DND-41 (cell line): ENCODE data around the gene KAT6B.

Source experiments
- ATAC-seq: fragments of 200-7000 bp; cut with Tn5 transposase; 3 replicates; pipeline ENCODE4 v1.9.1; 2021; ENCODE audit warnings: low read depth; ENCODE audit not compliant: insufficient read depth
- DNase-seq: peaks from one replicate; pipeline ENCODE4 v3.0.0-alpha.2; 2020
- H2AFZ ChIP-seq: 2 replicates; pipeline ENCODE4 v1.6.0; 2012; ENCODE audit warnings: low read depth, low read length
- H3K27ac ChIP-seq: 2 replicates; pipeline ENCODE4 v1.5.1; 2012; ENCODE audit warnings: low read length, inconsistent platforms
- H3K27me3 ChIP-seq: fragments of 200-600 bp; sonication (generic); 2 replicates; pipeline ENCODE4 v1.6.0; 2012; ENCODE audit warnings: low read length, mild to moderate bottlenecking, inconsistent platforms; ENCODE audit not compliant: insufficient read depth, poor library complexity
- H3K36me3 ChIP-seq: 2 replicates; pipeline ENCODE4 v1.5.1; 2012; ENCODE audit warnings: low read length, inconsistent platforms; ENCODE audit not compliant: insufficient read depth
- H3K4me1 ChIP-seq: 2 replicates; pipeline ENCODE4 v1.5.1; 2012; ENCODE audit warnings: mild to moderate bottlenecking, low read length; ENCODE audit not compliant: insufficient read depth
- H3K4me2 ChIP-seq: 2 replicates; pipeline ENCODE4 v1.6.0; 2012; ENCODE audit warnings: mild to moderate bottlenecking, moderate library complexity, low read length, inconsistent platforms; ENCODE audit not compliant: insufficient read depth
- H3K4me3 ChIP-seq, 2 experiments: fragments of 200-600 bp in 1 of 2; shearing (Covaris generic) in 1 of 2; 2 replicates each; pipeline ENCODE4 v1.5.1; 2012 to 2016; ENCODE audit warnings: inconsistent platforms in 2 of 2, low read length in 2 of 2, mild to moderate bottlenecking in 2 of 2, low read depth in 1 of 2, moderate library complexity in 1 of 2
- H3K79me2 ChIP-seq: 2 replicates; pipeline ENCODE4 v1.6.0; 2012; ENCODE audit warnings: low read length, inconsistent platforms; ENCODE audit not compliant: insufficient read depth
- H3K9ac ChIP-seq: 2 replicates; pipeline ENCODE4 v1.6.0; 2012; ENCODE audit warnings: low read depth, mild to moderate bottlenecking, inconsistent platforms, low read length, moderate library complexity
- H3K9me3 ChIP-seq: 2 replicates; pipeline ENCODE4 v1.5.1; 2012; ENCODE audit warnings: low read length, moderate library complexity, mild to moderate bottlenecking, inconsistent platforms; ENCODE audit not compliant: insufficient read depth, severe bottlenecking
- H4K20me1 ChIP-seq: 2 replicates; pipeline ENCODE4 v1.6.0; 2012; ENCODE audit warnings: low read length; ENCODE audit not compliant: insufficient read depth
- EZH2 ChIP-seq: IDR thresholded peaks from 3 replicates; pipeline ENCODE4 v1.6.1; 2012; ENCODE audit warnings: borderline replicate concordance, low read depth, mild to moderate bottlenecking, moderate library complexity, low read length, inconsistent platforms; ENCODE audit not compliant: severe bottlenecking
- TF ChIP-seq, protein P1 (sequence below): IDR thresholded peaks from 2 replicates; pipeline ENCODE4 v1.5.1; 2012; ENCODE audit warnings: borderline replicate concordance, low read length, moderate library complexity, mild to moderate bottlenecking; ENCODE audit not compliant: poor library complexity, severe bottlenecking; ENCODE audit errors: extremely low read depth

The KAT6B gene

GRCh38 chr10:75029420-75029819 lies 203.0 kb downstream of the KAT6B start:
- DNase-seq (no peak), ATAC-seq (no peak)
- no peak overlapping the region for H3K9ac ChIP-seq
- H3K27ac ChIP-seq, result no peak overlapping the region
- H3K27me3 ChIP-seq, result no peaks in the 10 kb centered on the region
- TF ChIP-seq, protein P1, sequence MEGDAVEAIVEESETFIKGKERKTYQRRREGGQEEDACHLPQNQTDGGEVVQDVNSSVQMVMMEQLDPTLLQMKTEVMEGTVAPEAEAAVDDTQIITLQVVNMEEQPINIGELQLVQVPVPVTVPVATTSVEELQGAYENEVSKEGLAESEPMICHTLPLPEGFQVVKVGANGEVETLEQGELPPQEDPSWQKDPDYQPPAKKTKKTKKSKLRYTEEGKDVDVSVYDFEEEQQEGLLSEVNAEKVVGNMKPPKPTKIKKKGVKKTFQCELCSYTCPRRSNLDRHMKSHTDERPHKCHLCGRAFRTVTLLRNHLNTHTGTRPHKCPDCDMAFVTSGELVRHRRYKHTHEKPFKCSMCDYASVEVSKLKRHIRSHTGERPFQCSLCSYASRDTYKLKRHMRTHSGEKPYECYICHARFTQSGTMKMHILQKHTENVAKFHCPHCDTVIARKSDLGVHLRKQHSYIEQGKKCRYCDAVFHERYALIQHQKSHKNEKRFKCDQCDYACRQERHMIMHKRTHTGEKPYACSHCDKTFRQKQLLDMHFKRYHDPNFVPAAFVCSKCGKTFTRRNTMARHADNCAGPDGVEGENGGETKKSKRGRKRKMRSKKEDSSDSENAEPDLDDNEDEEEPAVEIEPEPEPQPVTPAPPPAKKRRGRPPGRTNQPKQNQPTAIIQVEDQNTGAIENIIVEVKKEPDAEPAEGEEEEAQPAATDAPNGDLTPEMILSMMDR, result no peak
- TF ChIP-seq EZH2, result no peak
- peaks cover 5% of the 10 kb centered on the region; the same call in 1 of the 2 replicates for H4K20me1 ChIP-seq
- no peaks in the 10 kb centered on the region for H3K4me1 ChIP-seq
- H3K4me3 ChIP-seq, result no peak overlapping the region
- H3K36me3 ChIP-seq, result peaks cover 55% of the 10 kb centered on the region
- no peak overlapping the region for H3K4me2 ChIP-seq
- H3K9me3 ChIP-seq, result no peaks in the 10 kb centered on the region
- H3K79me2 ChIP-seq, result no peaks in the 10 kb centered on the region
- H2AFZ ChIP-seq, result no peak overlapping the region

GRCh38 chr10:75029857-75030256 lies 203.5 kb downstream of the KAT6B start:
- DNase-seq, result no peak
- TF ChIP-seq EZH2, result no peak
- TF ChIP-seq, protein P1, result no peak
- Histone ChIP-seq H3K9me3 (no peaks in the 10 kb centered on the region), H2AFZ (no peak overlapping the region), H3K36me3 (peaks cover 51% of the 10 kb centered on the region), H3K4me1 (no peaks in the 10 kb centered on the region), H3K4me2 (no peak overlapping the region), H3K9ac (no peak overlapping the region), H3K4me3 (no peak overlapping the region), H3K79me2 (no peaks in the 10 kb centered on the region), H3K27me3 (no peaks in the 10 kb centered on the region), H4K20me1 (peaks cover 5% of the 10 kb centered on the region; the same call in 1 of the 2 replicates), H3K27ac (no peak overlapping the region)
- no peak for ATAC-seq

- H3K27ac ChIP-seq, result no peak overlapping the region
- no peak for ATAC-seq
- H3K9ac ChIP-seq, result no peak overlapping the region
These were observed 204.0 kb downstream of the KAT6B start for GRCh38 chr10:75030371-75030770.

More at GRCh38 chr10:75030371-75030770, 204.0 kb downstream of the KAT6B start:
- no peak for DNase-seq
- no peak for TF ChIP-seq EZH2
- TF ChIP-seq, protein P1, result no peak
- Histone ChIP-seq H3K4me1 (no peaks in the 10 kb centered on the region), H4K20me1 (peaks cover 5% of the 10 kb centered on the region; the same call in 1 of the 2 replicates), H2AFZ (no peak overlapping the region), H3K27me3 (no peaks in the 10 kb centered on the region), H3K79me2 (no peaks in the 10 kb centered on the region), H3K36me3 (peaks cover 46% of the 10 kb centered on the region), H3K4me2 (no peak overlapping the region), H3K9me3 (no peaks in the 10 kb centered on the region), H3K4me3 (no peak overlapping the region)
